Esophagus squamous epithelium (tissue), 5 donors: Measurements from ENCODE around the gene KLHL17. TPM values are rescaled to one million over a fixed set of nuclear protein-coding genes. Genes with fewer than 3 reads are reported as not detected.

Source experiments
- DNase-seq: peaks from one replicate; lab custom pipeline; 2025; lab: John Stamatoyannopoulos, UW
- H3K27ac ChIP-seq, 4 donors: fragments of 200-600 bp; sonication (generic); one replicate each; pipeline ENCODE4 v1.5.1; 2016 to 2019; ENCODE audit warnings: mild to moderate bottlenecking in 1 of 4
- H3K27me3 ChIP-seq, 4 donors: fragments of 200-600 bp; sonication (generic); 1 replicate in 3 of 4; 2 replicates in 1 of 4; pipeline versions ENCODE4 v1.5.1 to v1.6.0; 2017 to 2021; ENCODE audit warnings: antibody characterized with exemption in 1 of 4
- H3K36me3 ChIP-seq, 3 donors: fragments of 200-600 bp; sonication (generic); one replicate each; pipeline ENCODE4 v1.5.1; 2016 to 2019
- H3K4me1 ChIP-seq, 3 donors: fragments of 200-600 bp; sonication (generic); one replicate each; pipeline ENCODE4 v1.5.1; 2017 to 2019
- H3K4me3 ChIP-seq, 4 donors: fragments of 200-600 bp; sonication (generic); 1 replicate in 3 of 4; 2 replicates in 1 of 4; pipeline ENCODE4 v1.5.1; 2016 to 2019; ENCODE audit warnings: mild to moderate bottlenecking in 2 of 4, moderate library complexity in 1 of 4
- H3K9me3 ChIP-seq, 3 donors: fragments of 200-600 bp; sonication (generic); one replicate each; pipeline ENCODE4 v1.5.1; 2016 to 2019
- POLR2A ChIP-seq, 4 donors: fragments of 450-650 bp; IDR thresholded peaks; one replicate each; pipeline ENCODE4 v1.6.1; 2017; ENCODE audit warnings: antibody characterized with exemption in 4 of 4, mild to moderate bottlenecking in 4 of 4, moderate library complexity in 3 of 4
- WGBS, 2 donors: methylation state at CpG; one replicate each; pipeline ENCODE4 v1.1.5; 2018; 5-methylcytosine and 5-hydroxymethylcytosine counted together
- intact Hi-C: fragments of 100-400 bp; cut with DNase I; formaldehyde crosslinking; loops from one replicate; pipeline ENCODE4 v1.15.0; 2022
- total RNA-seq, 4 donors: library from RNA; depleted of rRNA; stranded (reverse); fragments of >200 nt; gene quantifications; one replicate each; pipeline ENCODE4 v1.1.0, GENCODE V29; 2016
- TF ChIP-seq, protein P1 (sequence below), 6 experiments: fragments of 450-650 bp in 4 of 6; fragments of 200-600 bp in 2 of 6; sonication (generic) in 2 of 6; IDR thresholded peaks; one replicate each; pipeline ENCODE4 v1.5.1; 2016 to 2019; ENCODE audit warnings: antibody characterized with exemption in 6 of 6, mild to moderate bottlenecking in 4 of 6, moderate library complexity in 4 of 6
- donor health status: DM: yes; HTN: yes; CAD: no.

KLHL17 gene
- total RNA-seq, 4 donors from 2014 or later, result 8.7 to 13.8 (median 10.3) TPM

- Histone ChIP-seq H3K9me3 (no peaks in the 10 kb centered on the region), H3K27ac (no peak overlapping the region), H3K4me3 (no peak overlapping the region), H3K4me1 (peaks cover 14 to 41% (median 18%) of the 10 kb centered on the region in 3 donors), H3K27me3 (peaks cover 16 to 100% (median 20%) of the 10 kb centered on the region in 4 donors), H3K36me3 (no peaks in the 10 kb centered on the region)
- intact Hi-C loops, result no loop called here
- no peak for DNase-seq
- WGBS, 2 donors, result 8 to 37% methylated on average over 5 to 6 of the region's 31 CpGs
- TF ChIP-seq, protein P1, sequence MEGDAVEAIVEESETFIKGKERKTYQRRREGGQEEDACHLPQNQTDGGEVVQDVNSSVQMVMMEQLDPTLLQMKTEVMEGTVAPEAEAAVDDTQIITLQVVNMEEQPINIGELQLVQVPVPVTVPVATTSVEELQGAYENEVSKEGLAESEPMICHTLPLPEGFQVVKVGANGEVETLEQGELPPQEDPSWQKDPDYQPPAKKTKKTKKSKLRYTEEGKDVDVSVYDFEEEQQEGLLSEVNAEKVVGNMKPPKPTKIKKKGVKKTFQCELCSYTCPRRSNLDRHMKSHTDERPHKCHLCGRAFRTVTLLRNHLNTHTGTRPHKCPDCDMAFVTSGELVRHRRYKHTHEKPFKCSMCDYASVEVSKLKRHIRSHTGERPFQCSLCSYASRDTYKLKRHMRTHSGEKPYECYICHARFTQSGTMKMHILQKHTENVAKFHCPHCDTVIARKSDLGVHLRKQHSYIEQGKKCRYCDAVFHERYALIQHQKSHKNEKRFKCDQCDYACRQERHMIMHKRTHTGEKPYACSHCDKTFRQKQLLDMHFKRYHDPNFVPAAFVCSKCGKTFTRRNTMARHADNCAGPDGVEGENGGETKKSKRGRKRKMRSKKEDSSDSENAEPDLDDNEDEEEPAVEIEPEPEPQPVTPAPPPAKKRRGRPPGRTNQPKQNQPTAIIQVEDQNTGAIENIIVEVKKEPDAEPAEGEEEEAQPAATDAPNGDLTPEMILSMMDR (IDR thresholded peaks at IDR 0.05), result no peak
- no peak for TF ChIP-seq POLR2A (IDR thresholded peaks at IDR 0.05)
Measured at GRCh38 chr1:916173-917075, 44.0 kb upstream of the KLHL17 start.

DNA sequence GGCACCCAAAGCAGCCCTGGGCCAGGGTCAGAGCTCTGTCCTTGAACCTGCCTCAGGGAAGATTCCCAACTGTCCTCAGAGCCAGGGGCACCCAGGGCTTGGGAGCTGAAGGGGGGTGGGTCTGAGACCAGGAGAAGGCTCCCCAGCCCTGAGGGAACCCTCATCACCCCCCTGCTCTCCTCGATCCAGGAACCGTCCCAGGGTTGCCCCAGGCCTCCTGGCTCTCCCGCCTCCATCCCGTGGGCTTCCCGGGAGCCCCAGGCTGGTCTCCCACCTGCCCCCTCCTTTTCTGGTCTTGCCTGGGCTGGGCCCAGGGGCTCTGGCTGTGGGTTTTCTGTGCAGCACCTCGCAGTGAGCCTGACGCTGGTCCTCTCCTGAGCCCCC lies 43.3 kb upstream of the KLHL17 start:
- WGBS, 2 donors, result 20 to 31% methylated on average over 5 to 6 of the region's 7 CpGs
- peaks cover 18 to 37% (median 18%) of the 10 kb centered on the region in 3 donors for H3K4me1 ChIP-seq
- H3K27me3 ChIP-seq, result peaks cover 16 to 100% (median 25%) of the 10 kb centered on the region in 4 donors

DNA sequence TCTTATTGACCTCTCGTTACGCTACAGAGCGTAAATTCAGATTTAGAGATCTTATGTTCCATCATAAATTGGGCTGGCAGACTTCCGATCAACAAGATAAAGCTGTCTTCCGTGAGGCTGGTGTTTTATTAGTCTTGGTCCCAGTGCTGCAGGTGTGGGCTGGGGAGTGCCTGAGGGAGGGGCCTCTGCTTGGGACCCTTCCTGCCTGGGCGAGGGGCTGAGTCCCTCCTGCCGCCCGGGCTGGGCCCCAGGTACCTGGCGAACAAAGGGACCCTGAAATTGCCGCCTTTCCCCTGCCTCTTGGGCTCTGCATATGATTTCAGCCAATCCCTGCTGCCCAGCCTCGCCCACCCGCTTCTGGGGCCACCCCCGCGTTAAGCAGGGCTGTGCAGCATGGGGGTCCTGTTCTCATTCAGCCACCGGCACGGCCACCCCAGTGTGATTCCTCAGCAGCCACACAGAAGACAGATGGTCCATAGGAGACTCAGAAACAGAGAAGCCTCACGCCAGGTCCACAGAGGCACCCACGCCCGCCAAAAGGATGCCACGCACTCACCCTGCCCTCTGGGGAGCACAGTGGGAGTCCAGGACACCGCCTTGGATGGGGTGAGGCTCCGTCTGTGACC lies 42.8 kb upstream of the KLHL17 start:
- H3K4me1 ChIP-seq, result peaks cover 18 to 33% (median 18%) of the 10 kb centered on the region in 3 donors
- no peak for DNase-seq
- peaks cover 17 to 100% (median 27%) of the 10 kb centered on the region in 4 donors for H3K27me3 ChIP-seq
- intact Hi-C loops, result no loop called here
- no peak for TF ChIP-seq POLR2A (IDR thresholded peaks at IDR 0.05)
- TF ChIP-seq, protein P1 (IDR thresholded peaks at IDR 0.05), result no peak
- no peaks in the 10 kb centered on the region for H3K9me3 ChIP-seq
- WGBS, 2 donors, result 35 to 61% methylated on average over 4 to 12 of the region's 22 CpGs
- H3K4me3 ChIP-seq, result no peak overlapping the region
- no peak overlapping the region for H3K27ac ChIP-seq
- H3K36me3 ChIP-seq, result no peaks in the 10 kb centered on the region

More for the DNA sequence above, 43.3 kb upstream of the KLHL17 start:
- no peak for DNase-seq
- intact Hi-C loops, result no loop called here
- Histone ChIP-seq H3K9me3 (no peaks in the 10 kb centered on the region), H3K4me3 (no peak overlapping the region), H3K36me3 (no peaks in the 10 kb centered on the region), H3K27ac (no peak overlapping the region)
- TF ChIP-seq, protein P1 (IDR thresholded peaks at IDR 0.05), result no peak
- no peak for TF ChIP-seq POLR2A (IDR thresholded peaks at IDR 0.05)

DNA sequence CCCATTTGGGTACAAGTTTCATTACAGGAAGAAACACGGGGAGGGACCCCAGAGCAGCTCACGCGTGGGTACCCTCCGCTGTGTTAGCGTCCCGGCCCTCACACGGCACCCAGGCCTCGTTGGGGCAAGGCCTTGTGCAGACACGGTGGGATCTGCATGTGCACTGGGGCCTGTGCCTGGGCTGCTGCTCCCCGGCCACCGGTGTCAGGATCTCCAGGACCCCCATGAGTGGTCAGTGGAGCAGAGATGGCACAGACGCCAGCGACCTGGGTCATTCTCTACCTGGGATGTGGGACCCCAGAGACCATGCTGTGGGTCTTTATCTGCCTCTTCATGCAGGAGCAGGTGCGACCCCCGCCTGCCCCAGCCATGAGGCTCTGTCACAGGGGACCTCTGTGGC lies 42.0 kb upstream of the KLHL17 start:
- TF ChIP-seq POLR2A (IDR thresholded peaks at IDR 0.05), result no peak
- TF ChIP-seq, protein P1 (IDR thresholded peaks at IDR 0.05), result no peak
- H3K4me1 ChIP-seq, result peaks cover 22 to 40% (median 22%) of the 10 kb centered on the region in 3 donors
- H3K36me3 ChIP-seq, result no peaks in the 10 kb centered on the region
- no peak overlapping the region for H3K4me3 ChIP-seq
- WGBS, 2 donors, result 40% methylated on average over 2 of the region's 15 CpGs; no CpG with 5 or more reads in 1 of the 2 donors
- no peak overlapping the region for H3K27ac ChIP-seq
- no peak for DNase-seq
- H3K9me3 ChIP-seq, result no peaks in the 10 kb centered on the region
- intact Hi-C loops, result no loop called here
- peaks cover 20 to 100% (median 30%) of the 10 kb centered on the region in 4 donors for H3K27me3 ChIP-seq

GRCh38 chr1:918843-919242 lies 41.5 kb upstream of the KLHL17 start:
- no peak overlapping the region for H3K4me3 ChIP-seq
- no peaks in the 10 kb centered on the region for H3K36me3 ChIP-seq
- H3K4me1 ChIP-seq, result peaks cover 25 to 45% (median 26%) of the 10 kb centered on the region in 3 donors
- intact Hi-C loops, result no loop called here
- no peak for TF ChIP-seq POLR2A (IDR thresholded peaks at IDR 0.05)
- TF ChIP-seq, protein P1 (IDR thresholded peaks at IDR 0.05), result no peak
- H3K27ac ChIP-seq, result no peak overlapping the region
- H3K27me3 ChIP-seq, result peaks cover 20 to 100% (median 30%) of the 10 kb centered on the region in 4 donors
- no peaks in the 10 kb centered on the region for H3K9me3 ChIP-seq
- WGBS, 2 donors, result 85% methylated on average over 3 of the region's 6 CpGs; no CpG with 5 or more reads in 1 of the 2 donors
- no peak for DNase-seq
